Measurements from ENCODE around the gene CHSY1.

CHSY1 gene

DNA sequence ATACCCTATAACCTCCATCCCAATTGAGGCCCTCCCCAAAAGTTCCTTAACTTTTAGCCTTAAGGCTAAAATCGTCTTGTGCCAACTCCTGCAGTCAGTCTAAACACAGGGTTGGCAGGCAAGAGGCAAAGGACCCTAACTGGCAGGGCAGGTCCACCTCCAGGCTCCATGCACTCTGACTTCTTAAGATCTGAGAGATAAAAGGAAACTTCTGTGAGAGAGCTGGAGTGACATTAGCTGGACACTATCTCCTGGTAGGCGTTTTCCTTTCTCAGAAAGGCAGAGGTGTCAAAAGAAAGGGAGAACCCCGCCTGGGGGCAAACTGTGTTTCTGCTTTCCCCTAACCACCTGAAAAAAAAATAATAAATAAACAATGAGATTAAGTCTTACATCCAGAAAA lies 3.6 kb downstream of the CHSY1 start:
- TF ChIP-seq TAF1 (IDR thresholded peaks at IDR 0.05; ENCODE audit: borderline replicate concordance, insufficient read depth, low read length) (no peak), POLR2AphosphoS5 (IDR thresholded peaks at IDR 0.05; ENCODE audit: low read depth, low read length) (no peak), FOXP2 (optimal IDR thresholded peaks at IDR 0.05; ENCODE audit: borderline replicate concordance, extremely low read depth, extremely low read length, insufficient read depth) (no peak), SIN3A (IDR thresholded peaks at IDR 0.05; ENCODE audit: borderline replicate concordance, insufficient read depth, low read length) (no peak)
- TF ChIP-seq, protein P1, sequence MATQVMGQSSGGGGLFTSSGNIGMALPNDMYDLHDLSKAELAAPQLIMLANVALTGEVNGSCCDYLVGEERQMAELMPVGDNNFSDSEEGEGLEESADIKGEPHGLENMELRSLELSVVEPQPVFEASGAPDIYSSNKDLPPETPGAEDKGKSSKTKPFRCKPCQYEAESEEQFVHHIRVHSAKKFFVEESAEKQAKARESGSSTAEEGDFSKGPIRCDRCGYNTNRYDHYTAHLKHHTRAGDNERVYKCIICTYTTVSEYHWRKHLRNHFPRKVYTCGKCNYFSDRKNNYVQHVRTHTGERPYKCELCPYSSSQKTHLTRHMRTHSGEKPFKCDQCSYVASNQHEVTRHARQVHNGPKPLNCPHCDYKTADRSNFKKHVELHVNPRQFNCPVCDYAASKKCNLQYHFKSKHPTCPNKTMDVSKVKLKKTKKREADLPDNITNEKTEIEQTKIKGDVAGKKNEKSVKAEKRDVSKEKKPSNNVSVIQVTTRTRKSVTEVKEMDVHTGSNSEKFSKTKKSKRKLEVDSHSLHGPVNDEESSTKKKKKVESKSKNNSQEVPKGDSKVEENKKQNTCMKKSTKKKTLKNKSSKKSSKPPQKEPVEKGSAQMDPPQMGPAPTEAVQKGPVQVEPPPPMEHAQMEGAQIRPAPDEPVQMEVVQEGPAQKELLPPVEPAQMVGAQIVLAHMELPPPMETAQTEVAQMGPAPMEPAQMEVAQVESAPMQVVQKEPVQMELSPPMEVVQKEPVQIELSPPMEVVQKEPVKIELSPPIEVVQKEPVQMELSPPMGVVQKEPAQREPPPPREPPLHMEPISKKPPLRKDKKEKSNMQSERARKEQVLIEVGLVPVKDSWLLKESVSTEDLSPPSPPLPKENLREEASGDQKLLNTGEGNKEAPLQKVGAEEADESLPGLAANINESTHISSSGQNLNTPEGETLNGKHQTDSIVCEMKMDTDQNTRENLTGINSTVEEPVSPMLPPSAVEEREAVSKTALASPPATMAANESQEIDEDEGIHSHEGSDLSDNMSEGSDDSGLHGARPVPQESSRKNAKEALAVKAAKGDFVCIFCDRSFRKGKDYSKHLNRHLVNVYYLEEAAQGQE (IDR thresholded peaks at IDR 0.05; ENCODE audit: insufficient read depth in 1 of 2, low read depth in 2 of 2, low read length in 2 of 2) = no peak

DNA sequence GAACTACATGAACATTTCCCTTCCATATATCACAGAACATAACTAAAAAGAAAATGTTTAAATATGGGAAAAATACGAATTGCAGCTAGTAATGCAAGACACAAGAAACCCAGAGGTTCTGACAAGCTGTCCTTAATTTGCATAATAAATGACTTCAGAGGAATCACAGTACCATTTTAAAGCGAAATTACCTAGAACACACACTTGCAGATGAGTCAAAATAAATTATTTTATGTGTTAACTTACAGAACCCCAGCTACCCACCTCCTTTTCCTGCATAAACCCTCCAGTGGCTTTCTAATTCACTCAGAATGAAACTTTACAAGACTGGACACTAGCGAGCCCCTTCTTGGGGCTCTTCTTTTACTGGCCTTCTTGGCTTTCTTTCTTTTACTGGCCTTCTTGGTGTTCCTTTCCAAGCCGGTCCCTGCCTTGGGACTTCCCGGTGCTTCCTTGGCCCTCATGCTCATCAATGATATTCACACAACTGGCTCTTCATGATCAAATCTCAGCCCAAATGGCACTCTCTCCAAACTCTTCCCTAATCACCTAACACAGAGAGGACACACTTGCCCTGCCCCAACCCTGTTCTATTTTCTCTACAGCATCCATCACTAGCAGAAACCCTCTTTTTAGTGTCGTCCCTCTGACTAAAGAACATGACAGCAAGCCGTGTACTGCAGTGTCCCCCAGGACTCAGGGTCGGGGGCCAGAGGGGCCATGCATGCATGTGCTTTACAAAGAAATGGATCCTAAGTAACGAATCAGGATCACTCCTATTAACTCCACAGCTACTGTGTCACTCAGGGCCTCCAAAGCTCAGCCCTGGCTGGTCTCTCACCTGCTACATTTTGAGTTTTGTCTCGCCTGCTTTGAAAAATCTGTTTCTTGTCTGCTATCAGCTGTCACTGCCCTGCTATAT lies 4.8 kb downstream of the CHSY1 start:
- TF ChIP-seq, protein P1 (IDR thresholded peaks at IDR 0.05; ENCODE audit: insufficient read depth in 1 of 2, low read depth in 2 of 2, low read length in 2 of 2) = no peak
- TF ChIP-seq SIN3A (IDR thresholded peaks at IDR 0.05; ENCODE audit: borderline replicate concordance, insufficient read depth, low read length) (no peak), TAF1 (IDR thresholded peaks at IDR 0.05; ENCODE audit: borderline replicate concordance, insufficient read depth, low read length) (no peak), POLR2AphosphoS5 (IDR thresholded peaks at IDR 0.05; ENCODE audit: low read depth, low read length) (no peak), FOXP2 (optimal IDR thresholded peaks at IDR 0.05; ENCODE audit: borderline replicate concordance, extremely low read depth, extremely low read length, insufficient read depth) (no peak)

DNA sequence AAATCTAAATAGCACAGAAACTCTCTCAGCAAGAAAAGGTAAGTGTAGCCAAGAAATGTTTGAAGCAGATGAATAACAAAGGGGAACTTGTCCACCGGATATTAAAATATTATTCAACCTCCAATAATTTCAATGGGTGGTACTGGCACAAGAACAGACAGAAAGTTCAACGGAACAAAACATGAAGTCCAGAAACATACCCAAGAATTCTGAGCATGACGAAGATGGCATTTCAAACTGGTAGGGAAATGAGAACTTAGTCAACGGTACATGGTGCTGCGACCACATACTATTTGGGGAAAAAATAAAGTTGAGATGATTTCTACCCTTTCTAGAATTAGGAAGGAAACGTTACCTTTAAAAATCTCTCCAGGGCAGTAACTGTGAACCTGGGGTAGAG lies 5.5 kb downstream of the CHSY1 start:
- TF ChIP-seq POLR2AphosphoS5 (IDR thresholded peaks at IDR 0.05; ENCODE audit: low read depth, low read length) (no peak), TAF1 (IDR thresholded peaks at IDR 0.05; ENCODE audit: borderline replicate concordance, insufficient read depth, low read length) (no peak), FOXP2 (optimal IDR thresholded peaks at IDR 0.05; ENCODE audit: borderline replicate concordance, extremely low read depth, extremely low read length, insufficient read depth) (no peak), SIN3A (IDR thresholded peaks at IDR 0.05; ENCODE audit: borderline replicate concordance, insufficient read depth, low read length) (no peak)
- TF ChIP-seq, protein P1 (IDR thresholded peaks at IDR 0.05; ENCODE audit: insufficient read depth in 1 of 2, low read depth in 2 of 2, low read length in 2 of 2) = no peak

DNA sequence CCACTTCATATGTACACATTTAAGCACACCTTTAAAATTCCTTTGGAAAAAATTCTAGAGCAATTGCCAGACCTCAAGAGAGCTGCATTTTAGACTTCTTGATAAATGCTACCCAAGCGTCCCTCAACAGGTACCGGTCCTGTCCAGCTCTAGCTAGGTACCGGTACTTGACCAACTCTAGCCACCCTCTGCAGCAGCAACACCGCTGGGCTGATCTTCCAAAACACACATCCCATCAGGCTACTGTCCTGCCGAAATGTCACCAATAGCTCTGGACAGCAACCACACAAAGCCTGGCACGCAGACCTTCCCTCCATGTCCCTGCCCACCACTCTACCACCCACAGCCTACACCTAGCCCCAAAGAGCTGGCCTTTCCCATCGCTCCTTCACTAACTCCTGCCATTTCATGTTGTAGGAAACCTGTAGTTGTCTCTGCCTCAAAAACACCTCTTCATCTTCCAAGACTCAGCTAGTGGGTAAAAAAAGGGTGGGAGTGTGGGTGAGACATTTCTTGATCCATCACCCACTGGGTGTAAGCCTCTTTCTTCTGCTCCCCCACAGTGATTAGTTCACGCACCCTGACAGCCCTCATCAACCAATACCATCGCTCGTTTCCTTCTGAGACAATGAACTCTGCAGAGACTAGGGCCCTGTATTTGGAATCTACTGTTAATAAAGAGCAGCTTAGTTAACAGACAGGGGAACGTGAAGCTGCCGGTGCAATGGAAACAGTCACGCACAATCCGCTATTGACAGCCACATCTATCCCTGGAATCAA lies 6.8 kb downstream of the CHSY1 start:
- TF ChIP-seq FOXP2 (optimal IDR thresholded peaks at IDR 0.05; ENCODE audit: borderline replicate concordance, extremely low read depth, extremely low read length, insufficient read depth) = no peak
- TF ChIP-seq SIN3A (IDR thresholded peaks at IDR 0.05; ENCODE audit: borderline replicate concordance, insufficient read depth, low read length) = no peak
- TF ChIP-seq, protein P1 (IDR thresholded peaks at IDR 0.05; ENCODE audit: insufficient read depth in 1 of 2, low read depth in 2 of 2, low read length in 2 of 2) = no peak
- TF ChIP-seq TAF1 (IDR thresholded peaks at IDR 0.05; ENCODE audit: borderline replicate concordance, insufficient read depth, low read length) = no peak
- no peak for TF ChIP-seq POLR2AphosphoS5 (IDR thresholded peaks at IDR 0.05; ENCODE audit: low read depth, low read length)

All from PFSK-1 (cell line).